HFF-Myc (cell line): ENCODE data around the gene ADCY4.
"Not testable (repeated sequence)": the region's sequence is repeated elsewhere in the genome, so short reads cannot be mapped to it uniquely, and the experiment has no call there.

Experiments used
- DNase-seq: peaks from one replicate; pipeline ENCODE4 v3.0.0-alpha.2; 2011; ENCODE audit warnings: low read depth; ENCODE audit errors: extremely low read depth
- H3K4me3 ChIP-seq: replicated peaks from 2 replicates; pipeline ENCODE4 v1.5.1; 2011; ENCODE audit warnings: low read depth, mild to moderate bottlenecking, control low read depth, low read length
- TF ChIP-seq, protein P1 (sequence below): IDR thresholded peaks from 2 replicates; pipeline ENCODE4 v1.5.1; 2012; ENCODE audit warnings: mild to moderate bottlenecking, low read depth, low read length, control low read depth; ENCODE audit errors: missing control alignments

ADCY4 gene

DNA sequence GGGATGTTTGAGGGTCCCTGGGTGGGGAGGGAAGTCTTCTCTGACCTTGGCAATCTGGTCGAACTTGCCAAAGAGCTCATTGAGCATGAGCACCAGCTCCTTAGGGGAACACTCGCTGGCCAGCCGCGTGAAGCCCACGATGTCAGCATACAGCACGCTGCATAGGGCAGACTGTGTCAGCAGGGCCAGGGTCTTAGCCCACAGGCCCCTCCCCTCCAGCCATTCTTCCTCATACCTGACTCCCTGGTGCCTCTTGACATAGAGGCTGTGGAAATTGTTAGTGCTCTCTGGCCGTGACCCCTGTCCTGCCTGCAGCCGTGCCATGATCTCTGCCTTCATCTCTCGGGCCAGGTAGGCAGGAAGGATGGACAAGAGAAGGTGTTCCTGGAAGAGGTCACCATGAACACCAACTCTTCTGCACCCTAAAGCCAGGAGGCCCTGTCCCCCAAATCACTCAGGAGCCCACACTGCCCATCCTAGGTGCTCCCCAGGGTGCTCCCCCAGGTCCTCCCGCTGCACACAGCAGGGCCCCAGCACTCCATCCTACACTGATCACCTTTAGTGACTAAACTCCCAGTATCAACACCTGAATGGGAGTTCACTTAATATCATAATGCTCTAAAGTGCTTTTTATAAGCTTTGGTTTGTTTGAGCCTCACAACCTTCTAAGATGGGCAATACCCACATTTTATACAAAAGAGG lies 3.7 kb downstream of the ADCY4 start:
- TF ChIP-seq, protein P1, sequence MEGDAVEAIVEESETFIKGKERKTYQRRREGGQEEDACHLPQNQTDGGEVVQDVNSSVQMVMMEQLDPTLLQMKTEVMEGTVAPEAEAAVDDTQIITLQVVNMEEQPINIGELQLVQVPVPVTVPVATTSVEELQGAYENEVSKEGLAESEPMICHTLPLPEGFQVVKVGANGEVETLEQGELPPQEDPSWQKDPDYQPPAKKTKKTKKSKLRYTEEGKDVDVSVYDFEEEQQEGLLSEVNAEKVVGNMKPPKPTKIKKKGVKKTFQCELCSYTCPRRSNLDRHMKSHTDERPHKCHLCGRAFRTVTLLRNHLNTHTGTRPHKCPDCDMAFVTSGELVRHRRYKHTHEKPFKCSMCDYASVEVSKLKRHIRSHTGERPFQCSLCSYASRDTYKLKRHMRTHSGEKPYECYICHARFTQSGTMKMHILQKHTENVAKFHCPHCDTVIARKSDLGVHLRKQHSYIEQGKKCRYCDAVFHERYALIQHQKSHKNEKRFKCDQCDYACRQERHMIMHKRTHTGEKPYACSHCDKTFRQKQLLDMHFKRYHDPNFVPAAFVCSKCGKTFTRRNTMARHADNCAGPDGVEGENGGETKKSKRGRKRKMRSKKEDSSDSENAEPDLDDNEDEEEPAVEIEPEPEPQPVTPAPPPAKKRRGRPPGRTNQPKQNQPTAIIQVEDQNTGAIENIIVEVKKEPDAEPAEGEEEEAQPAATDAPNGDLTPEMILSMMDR: no peak
- no peak overlapping the region for H3K4me3 ChIP-seq
- no peak for DNase-seq

DNA sequence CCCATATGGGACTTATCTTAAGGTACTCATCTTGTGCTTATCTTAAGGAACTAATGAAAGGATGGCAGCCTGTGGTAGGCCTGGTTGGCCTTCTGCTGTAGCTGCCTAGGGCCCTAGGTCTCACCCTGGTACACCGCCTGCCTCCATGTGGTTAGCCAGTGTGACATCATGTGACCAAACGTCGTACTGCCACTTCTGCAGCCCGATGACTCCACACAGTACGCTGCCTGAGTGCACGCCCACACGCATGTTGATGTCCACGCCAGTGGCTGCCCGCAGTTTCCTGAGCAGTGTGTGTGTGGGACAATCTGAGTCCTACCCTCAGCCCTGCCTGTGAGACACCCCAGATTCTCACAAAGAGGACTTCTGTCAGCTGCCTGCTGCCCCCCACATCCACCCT lies 5.1 kb downstream of the ADCY4 start:
- TF ChIP-seq, protein P1: no peak
- DNase-seq: no peak
- H3K4me3 ChIP-seq: no peak overlapping the region

DNA sequence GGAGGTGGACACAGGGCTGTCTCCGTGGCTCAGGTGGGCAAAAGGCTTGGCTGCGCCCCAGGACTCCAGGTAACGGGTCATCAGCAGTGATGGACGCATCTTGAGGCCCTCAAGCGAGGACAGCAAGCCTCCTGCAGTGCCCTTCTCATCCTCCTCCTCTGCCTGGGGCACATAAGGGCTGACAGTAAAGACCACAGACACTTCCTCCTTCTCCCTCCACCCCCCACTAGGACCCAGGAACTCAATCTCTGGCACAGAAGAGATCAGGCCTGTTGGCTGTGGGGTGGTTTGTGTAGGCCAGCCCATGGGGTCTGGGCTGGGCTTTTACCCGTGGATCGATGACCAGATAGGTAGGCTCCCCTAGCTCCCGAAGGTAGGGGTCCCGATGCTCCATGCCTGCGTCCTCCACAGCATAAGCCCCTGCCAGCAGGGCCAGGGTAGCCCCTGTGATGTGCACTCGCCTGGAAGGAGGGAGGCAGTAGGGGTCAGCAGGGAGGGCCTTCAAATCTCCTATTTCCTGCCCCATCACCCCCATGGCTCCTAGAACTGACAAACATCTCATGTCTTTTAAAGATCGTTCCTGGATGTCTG lies 5.7 kb downstream of the ADCY4 start:
- TF ChIP-seq, protein P1: no peak
- no peak for DNase-seq
- no peak overlapping the region for H3K4me3 ChIP-seq

DNA sequence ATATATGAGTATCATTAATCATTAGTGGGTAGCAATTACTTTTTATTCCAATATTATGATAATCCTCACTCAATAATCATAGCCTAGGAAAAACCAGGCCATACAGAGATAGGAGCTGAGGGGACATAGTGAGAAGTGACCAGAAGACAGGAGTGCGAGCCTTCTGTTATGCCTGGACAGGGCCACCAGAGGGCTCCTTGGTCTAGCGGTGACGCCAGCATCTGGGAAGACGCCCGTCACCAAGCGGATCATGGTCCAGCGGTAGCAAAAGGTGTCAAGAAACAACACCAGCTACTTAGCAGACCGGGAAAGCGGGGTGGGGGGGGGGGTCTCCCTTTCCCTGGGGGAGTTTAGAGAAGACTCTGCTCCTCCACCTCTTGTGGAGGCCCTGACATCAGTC lies 7.0 kb downstream of the ADCY4 start:
- not testable (repeated sequence) for DNase-seq, H3K4me3 ChIP-seq
- TF ChIP-seq, protein P1: peak; percentile 47

DNA sequence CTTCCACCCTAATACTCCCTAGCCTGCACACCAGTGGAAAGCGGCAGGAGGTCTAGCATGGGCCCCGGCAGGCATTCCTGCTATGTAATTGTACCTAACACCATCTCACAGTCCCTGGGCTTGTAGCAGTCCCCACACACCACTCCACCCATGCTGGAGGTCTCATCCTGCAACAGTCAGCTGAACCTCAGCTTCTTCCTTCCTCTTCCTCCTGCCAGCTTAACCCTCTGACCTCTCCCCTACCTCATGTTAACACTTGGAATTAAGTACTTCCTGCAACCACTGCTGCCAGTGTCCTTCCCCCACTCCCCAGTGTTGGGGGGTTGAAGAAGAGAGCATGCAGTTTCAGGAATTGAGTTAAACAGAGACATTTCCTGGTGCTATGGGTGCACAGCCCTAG lies 7.6 kb downstream of the ADCY4 start:
- TF ChIP-seq, protein P1: no peak
- H3K4me3 ChIP-seq: no peak overlapping the region
- no peak for DNase-seq

DNA sequence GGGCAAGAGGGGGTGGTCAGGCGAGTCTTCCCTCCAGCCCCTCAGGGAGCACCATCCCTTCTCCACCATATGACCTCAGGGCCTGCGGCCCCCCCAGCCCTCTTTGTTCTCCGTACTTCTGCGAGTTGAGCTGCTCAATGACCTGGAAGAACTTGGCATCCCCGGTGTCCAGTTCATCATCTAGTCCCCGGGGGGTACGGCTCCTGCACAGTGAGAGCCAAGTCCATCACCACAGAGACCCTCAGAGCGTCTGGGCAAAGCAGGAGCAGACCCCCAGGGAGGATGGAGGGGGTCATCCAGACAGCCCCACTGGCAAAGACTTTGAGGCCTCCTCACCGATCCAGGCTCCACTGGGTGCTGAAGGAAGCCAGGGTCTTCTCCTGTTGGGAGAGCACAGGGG lies 8.9 kb downstream of the ADCY4 start:
- TF ChIP-seq, protein P1: no peak

More for the DNA sequence above, 8.9 kb downstream of the ADCY4 start:
- H3K4me3 ChIP-seq: no peak overlapping the region
- no peak for DNase-seq
